Panc1 (cell line): ENCODE results near the gene DNM3. TPM values are rescaled to one million over a fixed set of nuclear protein-coding genes. Genes with fewer than 3 reads are reported as not detected.

ENCODE experiments used
- ATAC-seq: fragments of 200-7000 bp; cut with Tn5 transposase; 2 replicates; pipeline ENCODE4 v1.9.1; 2020; ENCODE audit warnings: mild to moderate bottlenecking, moderate library complexity
- BruUV-seq: library from RNA; stranded (reverse); fragments of 400-500 nt; replicated peaks from 2 replicates; lab custom pipeline; 2021; lab: Mats Ljungman, UMichigan
- CTCF ChIA-PET: fragments of 300-600 bp; sonication (Branson Sonifier 250); formaldehyde crosslinking; loops from one replicate; lab custom pipeline; 2022; ENCODE audit warnings: antibody characterized with exemption; lab: Charles Lee
- POLR2A ChIA-PET: fragments of 300-600 bp; sonication (Branson Sonifier 250); formaldehyde crosslinking; loops from one replicate; lab custom pipeline; 2022; ENCODE audit warnings: antibody characterized with exemption; lab: Charles Lee
- DNase-seq: peaks from one replicate; pipeline ENCODE4 v3.0.0-alpha.2; 2010; ENCODE audit warnings: low read depth, low spot score
- H3K27ac ChIP-seq: 2 replicates; pipeline ENCODE4 v1.5.1; 2011; ENCODE audit warnings: mild to moderate bottlenecking, low read length, inconsistent platforms
- H3K27me3 ChIP-seq: fragments of 200-500 bp; sonication (Bioruptor generic); 2 replicates; pipeline ENCODE4 v1.6.0; 2014; ENCODE audit warnings: low read length, inconsistent platforms; ENCODE audit not compliant: control insufficient read depth, insufficient read depth
- H3K36me3 ChIP-seq: fragments of 200-500 bp; sonication (Bioruptor generic); 2 replicates; pipeline ENCODE4 v1.5.1; 2014; ENCODE audit warnings: inconsistent platforms, mild to moderate bottlenecking, low read length, moderate library complexity; ENCODE audit not compliant: control insufficient read depth, insufficient read depth
- H3K4me1 ChIP-seq: 2 replicates; pipeline ENCODE4 v1.5.1; 2011; ENCODE audit warnings: inconsistent platforms, mild to moderate bottlenecking, low read length, moderate library complexity; ENCODE audit not compliant: control insufficient read depth, insufficient read depth
- H3K4me3 ChIP-seq, 2 experiments: 2 replicates each; pipeline ENCODE4 v1.5.1; 2011 to 2012; ENCODE audit warnings: low read depth in 2 of 2, low read length in 2 of 2, mild to moderate bottlenecking in 2 of 2, inconsistent platforms in 1 of 2, moderate library complexity in 1 of 2
- H3K9me3 ChIP-seq: fragments of 200-500 bp; sonication (Bioruptor generic); 2 replicates; pipeline ENCODE4 v1.5.1; 2014; ENCODE audit warnings: low read depth, mild to moderate bottlenecking, inconsistent platforms, low read length, moderate library complexity; ENCODE audit not compliant: control insufficient read depth, insufficient read depth
- POLR2AphosphoS5 ChIP-seq: IDR thresholded peaks from 2 replicates; pipeline ENCODE4 v1.6.1; 2012; ENCODE audit warnings: mild to moderate bottlenecking, low read depth, low read length, moderate library complexity
- SIN3A ChIP-seq: IDR thresholded peaks from 2 replicates; pipeline ENCODE4 v1.6.1; 2012; ENCODE audit warnings: low read depth, mild to moderate bottlenecking, low read length, moderate library complexity, borderline replicate concordance; ENCODE audit not compliant: insufficient read depth
- TCF7L2 ChIP-seq: IDR thresholded peaks from 2 replicates; pipeline ENCODE4 v1.6.1; 2011; ENCODE audit warnings: mild to moderate bottlenecking, low read depth, low read length, inconsistent platforms
- in situ Hi-C: cut with HindIII; loops from 2 replicates; pipeline ENCODE4 v1.10.0; 2016; ENCODE audit warnings: low sequenced_read_pairs, low pct_unique_long_range_greater_than_20kb
- intact Hi-C: fragments of 100-400 bp; cut with micrococcal nuclease; formaldehyde crosslinking; loops from one replicate; pipeline ENCODE4 v1.10.0; 2022; ENCODE audit not compliant: unreplicated experiment
- total RNA-seq: library from RNA; stranded (reverse); gene quantifications from one replicate; pipeline ENCODE4 v1.2.1, GENCODE V29; 2021; ENCODE audit not compliant: unreplicated experiment
- TF ChIP-seq, protein P1 (sequence below): fragments of 450-650 bp; IDR thresholded peaks from 2 replicates; pipeline ENCODE4 v1.5.1; 2017; ENCODE audit warnings: mild to moderate bottlenecking
- TF ChIP-seq, protein P2 (sequence below), 2 experiments: IDR thresholded peaks; 2 replicates each; pipeline ENCODE4 v1.6.1; 2011 to 2012; ENCODE audit warnings: low read depth in 2 of 2, control low read depth in 1 of 2, low read length in 1 of 2, mild to moderate bottlenecking in 1 of 2, moderate library complexity in 1 of 2; ENCODE audit not compliant: insufficient read depth in 1 of 2

Gene DNM3
- total RNA-seq, 1 experiment from 2014 or later = 0.46 TPM

DNA sequence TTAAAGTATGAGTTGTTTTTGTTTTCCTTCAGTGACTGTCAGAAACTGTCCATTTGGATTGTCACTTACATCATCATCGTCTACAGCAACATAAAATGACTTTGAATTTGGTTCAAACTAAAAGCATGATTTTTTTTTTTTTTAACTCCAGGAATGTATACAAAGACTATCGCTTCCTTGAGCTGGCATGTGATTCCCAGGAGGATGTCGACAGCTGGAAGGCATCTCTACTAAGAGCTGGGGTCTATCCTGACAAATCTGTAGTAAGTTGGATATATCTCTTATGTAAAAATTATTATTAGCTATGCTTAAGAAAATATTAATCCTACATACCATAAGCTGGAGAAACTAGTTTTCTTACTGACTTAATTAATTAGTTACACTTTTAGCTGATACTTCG lies 467.3 kb downstream of the DNM3 start:
- in situ Hi-C loops = no loop called here

DNA sequence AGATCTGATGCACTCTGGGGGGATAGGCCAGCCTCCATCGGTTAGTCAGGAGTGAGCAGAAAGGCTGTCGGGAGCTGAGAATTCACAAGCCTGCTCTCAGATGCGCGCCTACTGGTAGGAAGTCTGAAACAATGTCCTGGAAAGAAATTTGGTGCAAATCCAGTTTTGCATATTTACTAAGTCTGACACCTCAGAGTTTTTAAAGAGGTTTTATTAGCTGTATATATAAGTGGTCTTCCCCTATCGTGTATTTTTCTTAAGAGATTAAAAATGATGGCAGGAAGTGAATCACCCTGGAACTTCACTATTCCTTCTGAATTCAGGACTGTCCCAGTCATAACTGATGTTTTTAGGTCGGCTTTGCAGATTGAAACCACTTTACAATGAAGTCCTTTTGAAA lies 479.4 kb downstream of the DNM3 start:
- TF ChIP-seq POLR2AphosphoS5 = no peak
- no peak for TF ChIP-seq TCF7L2
- TF ChIP-seq, protein P1, sequence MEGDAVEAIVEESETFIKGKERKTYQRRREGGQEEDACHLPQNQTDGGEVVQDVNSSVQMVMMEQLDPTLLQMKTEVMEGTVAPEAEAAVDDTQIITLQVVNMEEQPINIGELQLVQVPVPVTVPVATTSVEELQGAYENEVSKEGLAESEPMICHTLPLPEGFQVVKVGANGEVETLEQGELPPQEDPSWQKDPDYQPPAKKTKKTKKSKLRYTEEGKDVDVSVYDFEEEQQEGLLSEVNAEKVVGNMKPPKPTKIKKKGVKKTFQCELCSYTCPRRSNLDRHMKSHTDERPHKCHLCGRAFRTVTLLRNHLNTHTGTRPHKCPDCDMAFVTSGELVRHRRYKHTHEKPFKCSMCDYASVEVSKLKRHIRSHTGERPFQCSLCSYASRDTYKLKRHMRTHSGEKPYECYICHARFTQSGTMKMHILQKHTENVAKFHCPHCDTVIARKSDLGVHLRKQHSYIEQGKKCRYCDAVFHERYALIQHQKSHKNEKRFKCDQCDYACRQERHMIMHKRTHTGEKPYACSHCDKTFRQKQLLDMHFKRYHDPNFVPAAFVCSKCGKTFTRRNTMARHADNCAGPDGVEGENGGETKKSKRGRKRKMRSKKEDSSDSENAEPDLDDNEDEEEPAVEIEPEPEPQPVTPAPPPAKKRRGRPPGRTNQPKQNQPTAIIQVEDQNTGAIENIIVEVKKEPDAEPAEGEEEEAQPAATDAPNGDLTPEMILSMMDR = no peak; the same call in 1 of the 2 replicates
- no peak for TF ChIP-seq SIN3A
- TF ChIP-seq, protein P2, sequence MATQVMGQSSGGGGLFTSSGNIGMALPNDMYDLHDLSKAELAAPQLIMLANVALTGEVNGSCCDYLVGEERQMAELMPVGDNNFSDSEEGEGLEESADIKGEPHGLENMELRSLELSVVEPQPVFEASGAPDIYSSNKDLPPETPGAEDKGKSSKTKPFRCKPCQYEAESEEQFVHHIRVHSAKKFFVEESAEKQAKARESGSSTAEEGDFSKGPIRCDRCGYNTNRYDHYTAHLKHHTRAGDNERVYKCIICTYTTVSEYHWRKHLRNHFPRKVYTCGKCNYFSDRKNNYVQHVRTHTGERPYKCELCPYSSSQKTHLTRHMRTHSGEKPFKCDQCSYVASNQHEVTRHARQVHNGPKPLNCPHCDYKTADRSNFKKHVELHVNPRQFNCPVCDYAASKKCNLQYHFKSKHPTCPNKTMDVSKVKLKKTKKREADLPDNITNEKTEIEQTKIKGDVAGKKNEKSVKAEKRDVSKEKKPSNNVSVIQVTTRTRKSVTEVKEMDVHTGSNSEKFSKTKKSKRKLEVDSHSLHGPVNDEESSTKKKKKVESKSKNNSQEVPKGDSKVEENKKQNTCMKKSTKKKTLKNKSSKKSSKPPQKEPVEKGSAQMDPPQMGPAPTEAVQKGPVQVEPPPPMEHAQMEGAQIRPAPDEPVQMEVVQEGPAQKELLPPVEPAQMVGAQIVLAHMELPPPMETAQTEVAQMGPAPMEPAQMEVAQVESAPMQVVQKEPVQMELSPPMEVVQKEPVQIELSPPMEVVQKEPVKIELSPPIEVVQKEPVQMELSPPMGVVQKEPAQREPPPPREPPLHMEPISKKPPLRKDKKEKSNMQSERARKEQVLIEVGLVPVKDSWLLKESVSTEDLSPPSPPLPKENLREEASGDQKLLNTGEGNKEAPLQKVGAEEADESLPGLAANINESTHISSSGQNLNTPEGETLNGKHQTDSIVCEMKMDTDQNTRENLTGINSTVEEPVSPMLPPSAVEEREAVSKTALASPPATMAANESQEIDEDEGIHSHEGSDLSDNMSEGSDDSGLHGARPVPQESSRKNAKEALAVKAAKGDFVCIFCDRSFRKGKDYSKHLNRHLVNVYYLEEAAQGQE (IDR thresholded peaks at IDR 0.05; ENCODE audit: insufficient read depth in 1 of 2, low read depth in 2 of 2, low read length in 1 of 2) = no peak
- Histone ChIP-seq H3K27ac (peak overlapping the region; percentile 100), H3K4me3 (no peak overlapping the region; a peak in 1 of 4 replicates), H3K9me3 (no peaks in the 10 kb centered on the region), H3K36me3 (no peaks in the 10 kb centered on the region), H3K27me3 (no peaks in the 10 kb centered on the region), H3K4me1 (peaks cover 44% of the 10 kb centered on the region)
- ATAC-seq (no peak), DNase-seq (no peak)
- no TSS peak for BruUV-seq
- intact Hi-C loops (loop anchor here (5.0 kb wide), 2 partner anchors 77 to 318 kb away; no protein-coding TSS in a partner anchor), in situ Hi-C loops (no loop called here)
- CTCF ChIA-PET = no interaction called here
- POLR2A ChIA-PET = interaction anchor here (0.6 kb wide), 1 partner anchor 37 kb away, joined by 9 read pairs; no protein-coding TSS in a partner anchor

More for the DNA sequence above, 467.3 kb downstream of the DNM3 start:
- BruUV-seq = no TSS peak
- POLR2A ChIA-PET = interaction anchor here (0.7 kb wide), 1 partner anchor 39 kb away, joined by 8 read pairs; no protein-coding TSS in a partner anchor
- no peaks in the 10 kb centered on the region for H3K9me3 ChIP-seq
- H3K27me3 ChIP-seq = no peaks in the 10 kb centered on the region
- H3K4me3 ChIP-seq = no peak overlapping the region
- H3K4me1 ChIP-seq = no peaks in the 10 kb centered on the region; the same call in 1 of the 2 replicates
- DNase-seq (no peak), ATAC-seq (no peak)
- TF ChIP-seq, protein P2 (IDR thresholded peaks at IDR 0.05; ENCODE audit: insufficient read depth in 1 of 2, low read depth in 2 of 2, low read length in 1 of 2) = no peak
- TF ChIP-seq POLR2AphosphoS5 = no peak
- CTCF ChIA-PET = interaction anchor here (0.6 kb wide), 1 partner anchor 127 kb away, joined by 3 read pairs; no protein-coding TSS in a partner anchor
- H3K36me3 ChIP-seq = no peaks in the 10 kb centered on the region
- intact Hi-C loops = no loop called here
- peak overlapping the region; percentile 72; the same call in 1 of the 2 replicates for H3K27ac ChIP-seq
